Measurements from ENCODE around the gene P2RY12. TPM values are rescaled to one million over a fixed set of nuclear protein-coding genes. Genes with fewer than 3 reads are reported as not detected.

P2RY12 gene
- total RNA-seq, 2 donors from 2014 or later: 0.78 TPM; not detected in 1

GRCh38 chr3:151329363-151329762 is 55.2 kb downstream of the P2RY12 start, which contains the start of gene P2RY13:
Gene P2RY13 (minus strand): TSS chr3:151329549. CDS start chr3:151329528, 21 bp downstream.
- Histone ChIP-seq H3K36me3 (replicated peaks in 1 of 2; ENCODE audit: insufficient read depth in 1 of 2, low read depth in 2 of 2) (no peaks in the 10 kb centered on the region), H3K4me1 (no peaks in the 10 kb centered on the region), H3K27me3 (no peaks in the 10 kb centered on the region), H3K27ac (no peak within 1 kb of the TSS), H3K4me3 (no peak within 1 kb of the TSS), H3K9me3 (no peaks in the 10 kb centered on the region)
- TF ChIP-seq CTCF (IDR thresholded peaks at IDR 0.05) (no peak), POLR2A (IDR thresholded peaks at IDR 0.05) (peak in 1 of 3 donors; percentile 21)
- intact Hi-C loops (cut with DNase I): no loop called here
- DNase-seq (no peak), ATAC-seq (no peak)
- WGBS, 2 donors: 76 to 91% methylated on average over 1 of the region's 1 CpG

- intact Hi-C loops (cut with DNase I): no loop called here
- TF ChIP-seq CTCF (IDR thresholded peaks at IDR 0.05) (no peak), POLR2A (IDR thresholded peaks at IDR 0.05) (no peak)
- H3K4me3 ChIP-seq: no peak overlapping the region
- no peaks in the 10 kb centered on the region for H3K36me3 ChIP-seq (replicated peaks in 1 of 2; ENCODE audit: insufficient read depth in 1 of 2, low read depth in 2 of 2)
- H3K9me3 ChIP-seq: no peaks in the 10 kb centered on the region
- H3K27me3 ChIP-seq: no peaks in the 10 kb centered on the region
- ATAC-seq (no peak), DNase-seq (no peak)
- no peak overlapping the region for H3K27ac ChIP-seq
- 40 to 46% methylated on average over 10 of the region's 10 CpGs for WGBS, 2 donors
- H3K4me1 ChIP-seq: no peaks in the 10 kb centered on the region
These were observed 56.1 kb downstream of the P2RY12 start for GRCh38 chr3:151328298-151328995.

- no peak for ATAC-seq
- WGBS, 2 donors: 3 to 4% methylated on average over 3 of the region's 3 CpGs
- intact Hi-C loops (cut with DNase I): no loop called here
- H3K27ac ChIP-seq: no peak overlapping the region
- no peak overlapping the region for H3K4me3 ChIP-seq
- no peaks in the 10 kb centered on the region for H3K36me3 ChIP-seq (replicated peaks in 1 of 2; ENCODE audit: insufficient read depth in 1 of 2, low read depth in 2 of 2)
- no peaks in the 10 kb centered on the region for H3K9me3 ChIP-seq
- DNase-seq: no peak
- H3K4me1 ChIP-seq: no peaks in the 10 kb centered on the region
- H3K27me3 ChIP-seq: no peaks in the 10 kb centered on the region
- TF ChIP-seq POLR2A (IDR thresholded peaks at IDR 0.05): no peak
- peak; percentile 19 to 82 (median 56) for TF ChIP-seq CTCF (IDR thresholded peaks at IDR 0.05)
These were observed 56.9 kb downstream of the P2RY12 start for GRCh38 chr3:151327571-151328198.

- no peaks in the 10 kb centered on the region for H3K36me3 ChIP-seq (replicated peaks in 1 of 2; ENCODE audit: insufficient read depth in 1 of 2, low read depth in 2 of 2)
- intact Hi-C loops (cut with DNase I): no loop called here
- no peaks in the 10 kb centered on the region for H3K9me3 ChIP-seq
- no peak overlapping the region for H3K4me3 ChIP-seq
- H3K4me1 ChIP-seq: no peaks in the 10 kb centered on the region
- no peaks in the 10 kb centered on the region for H3K27me3 ChIP-seq
- no peak for TF ChIP-seq POLR2A (IDR thresholded peaks at IDR 0.05)
- no peak overlapping the region for H3K27ac ChIP-seq
- ATAC-seq (no peak), DNase-seq (no peak)
- WGBS, 2 donors: 77 to 92% methylated on average over 1 of the region's 1 CpG
These were observed 62.0 kb downstream of the P2RY12 start for GRCh38 chr3:151322511-151322910.

GRCh38 chr3:151321526-151321925 is 63.0 kb downstream of the P2RY12 start:
- H3K9me3 ChIP-seq: no peaks in the 10 kb centered on the region
- TF ChIP-seq POLR2A (IDR thresholded peaks at IDR 0.05): no peak
- no peak for TF ChIP-seq CTCF (IDR thresholded peaks at IDR 0.05)
- ATAC-seq (no peak), DNase-seq (no peak)
- intact Hi-C loops (cut with DNase I): no loop called here
- no peaks in the 10 kb centered on the region for H3K36me3 ChIP-seq (replicated peaks in 1 of 2; ENCODE audit: insufficient read depth in 1 of 2, low read depth in 2 of 2)
- no peaks in the 10 kb centered on the region for H3K27me3 ChIP-seq
- no peak overlapping the region for H3K27ac ChIP-seq
- WGBS, 2 donors: 57 to 68% methylated on average over 1 of the region's 1 CpG
- H3K4me1 ChIP-seq: no peaks in the 10 kb centered on the region
- H3K4me3 ChIP-seq: no peak overlapping the region
